AG10803 (cell line): ENCODE measurements around the gene ITPR2.

ENCODE experiments used
- DNase-seq: peaks from one replicate; pipeline ENCODE4 v3.0.0; 2010; ENCODE audit warnings: low read depth
- H3K4me3 ChIP-seq: 2 replicates; pipeline ENCODE4 v1.5.1; 2011; ENCODE audit warnings: mild to moderate bottlenecking, low read length, control low read depth
- TF ChIP-seq, protein P1 (sequence below): conservative IDR thresholded peaks from 2 replicates; pipeline ENCODE4 v1.5.1; 2011; ENCODE audit warnings: mild to moderate bottlenecking, low read length, control low read depth, inconsistent platforms

The ITPR2 gene

DNA sequence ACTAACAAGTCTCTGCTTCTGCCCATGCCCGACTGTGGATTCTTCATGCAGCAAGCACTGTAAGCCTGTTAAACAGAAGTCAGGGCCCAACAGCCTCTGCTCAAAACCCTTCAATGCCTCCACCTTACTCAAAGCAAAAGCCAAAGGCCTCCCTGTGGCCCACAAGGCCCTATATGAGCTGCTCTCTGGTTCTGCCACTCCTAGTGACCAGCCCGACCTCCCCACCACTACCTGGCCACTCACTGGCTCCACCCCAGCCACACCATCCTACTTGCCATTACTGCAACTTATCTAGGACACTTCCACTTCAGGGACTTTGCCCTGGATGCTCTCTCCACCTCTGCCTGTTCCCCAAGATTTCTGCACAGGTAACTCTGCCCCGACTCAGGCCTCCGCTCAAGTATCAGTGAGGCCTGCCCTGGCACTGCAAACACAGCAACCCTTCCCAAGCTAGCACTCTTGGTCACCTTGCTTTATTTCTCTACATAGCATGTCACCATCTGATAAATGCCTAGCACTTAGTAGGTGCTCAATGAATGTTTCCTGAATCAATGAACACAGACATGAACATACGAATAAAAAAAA, 88.9 kb downstream of the ITPR2 start:
- no peak for DNase-seq
- H3K4me3 ChIP-seq = no peak overlapping the region
- TF ChIP-seq, protein P1, sequence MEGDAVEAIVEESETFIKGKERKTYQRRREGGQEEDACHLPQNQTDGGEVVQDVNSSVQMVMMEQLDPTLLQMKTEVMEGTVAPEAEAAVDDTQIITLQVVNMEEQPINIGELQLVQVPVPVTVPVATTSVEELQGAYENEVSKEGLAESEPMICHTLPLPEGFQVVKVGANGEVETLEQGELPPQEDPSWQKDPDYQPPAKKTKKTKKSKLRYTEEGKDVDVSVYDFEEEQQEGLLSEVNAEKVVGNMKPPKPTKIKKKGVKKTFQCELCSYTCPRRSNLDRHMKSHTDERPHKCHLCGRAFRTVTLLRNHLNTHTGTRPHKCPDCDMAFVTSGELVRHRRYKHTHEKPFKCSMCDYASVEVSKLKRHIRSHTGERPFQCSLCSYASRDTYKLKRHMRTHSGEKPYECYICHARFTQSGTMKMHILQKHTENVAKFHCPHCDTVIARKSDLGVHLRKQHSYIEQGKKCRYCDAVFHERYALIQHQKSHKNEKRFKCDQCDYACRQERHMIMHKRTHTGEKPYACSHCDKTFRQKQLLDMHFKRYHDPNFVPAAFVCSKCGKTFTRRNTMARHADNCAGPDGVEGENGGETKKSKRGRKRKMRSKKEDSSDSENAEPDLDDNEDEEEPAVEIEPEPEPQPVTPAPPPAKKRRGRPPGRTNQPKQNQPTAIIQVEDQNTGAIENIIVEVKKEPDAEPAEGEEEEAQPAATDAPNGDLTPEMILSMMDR = no peak

DNA sequence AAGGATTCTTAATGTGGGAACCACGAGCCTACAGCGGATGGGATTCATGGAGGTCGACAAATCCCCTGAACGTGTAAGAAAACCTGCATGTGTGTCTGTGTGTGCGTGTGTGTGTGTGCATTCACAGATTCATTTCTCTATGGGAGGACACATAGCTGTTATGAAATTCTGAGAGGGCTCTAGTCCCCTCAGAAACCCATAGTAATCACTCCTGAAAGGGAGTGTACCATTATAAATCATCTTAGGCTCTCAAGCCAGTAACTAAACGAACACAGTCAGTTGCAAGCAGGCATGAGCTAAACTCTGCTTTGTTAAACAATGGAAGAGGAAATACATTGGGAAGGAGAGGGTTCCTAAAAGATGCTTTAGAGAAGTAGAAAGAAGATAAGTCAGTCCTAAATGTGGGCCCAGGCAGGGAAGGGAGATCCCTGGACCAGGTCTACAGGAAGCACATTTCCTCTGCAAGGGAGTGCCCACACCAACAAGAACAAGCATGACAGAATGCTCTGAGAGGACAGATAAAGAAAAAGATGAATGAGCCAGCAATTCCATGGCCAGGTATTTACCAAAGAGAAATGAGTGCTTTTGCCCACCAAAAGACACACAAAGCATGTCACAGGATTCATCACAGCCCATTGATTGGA, 91.3 kb downstream of the ITPR2 start:
- TF ChIP-seq, protein P1 = no peak
- no peak for DNase-seq
- no peak overlapping the region for H3K4me3 ChIP-seq

DNA sequence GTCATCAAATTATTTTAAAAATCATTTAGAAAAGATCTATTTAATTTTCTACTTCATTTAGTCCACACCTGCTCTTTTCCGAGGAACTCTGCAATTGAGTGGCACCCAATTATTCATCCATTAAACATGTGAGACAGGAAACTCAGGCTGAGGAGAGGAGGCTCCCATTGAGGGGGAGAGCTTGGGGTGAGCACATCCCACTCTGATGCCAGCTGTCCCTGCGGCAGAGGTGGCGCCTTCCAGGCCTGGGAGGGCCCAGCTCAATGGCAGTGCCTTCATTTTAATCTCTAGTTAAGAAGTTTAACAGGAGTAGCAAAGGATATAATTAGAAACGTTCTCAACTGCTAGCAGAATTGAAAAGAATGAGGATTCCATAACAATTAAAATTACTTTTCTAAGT, 92.0 kb downstream of the ITPR2 start:
- H3K4me3 ChIP-seq = no peak overlapping the region
- DNase-seq = no peak
- TF ChIP-seq, protein P1 = no peak

DNA sequence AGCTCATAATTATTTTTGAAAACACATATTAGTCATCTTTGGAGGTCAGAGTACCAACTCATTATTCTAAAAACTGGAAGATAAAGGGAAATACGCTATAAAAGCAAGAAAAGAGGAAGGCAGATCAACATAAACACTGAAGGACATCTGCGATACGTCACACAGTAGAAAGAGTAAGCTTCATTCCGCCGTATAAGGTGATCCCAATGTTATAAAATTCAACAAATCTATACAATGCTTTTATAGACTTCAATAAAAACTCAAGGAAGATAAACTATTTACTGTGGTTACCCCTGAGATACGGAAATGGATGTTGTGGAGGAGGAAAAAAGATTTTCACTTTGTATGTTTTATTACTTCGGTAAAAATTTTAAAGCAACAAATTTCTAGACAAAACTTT, 92.6 kb downstream of the ITPR2 start:
- H3K4me3 ChIP-seq = no peak overlapping the region
- DNase-seq = no peak
- TF ChIP-seq, protein P1 = no peak

DNA sequence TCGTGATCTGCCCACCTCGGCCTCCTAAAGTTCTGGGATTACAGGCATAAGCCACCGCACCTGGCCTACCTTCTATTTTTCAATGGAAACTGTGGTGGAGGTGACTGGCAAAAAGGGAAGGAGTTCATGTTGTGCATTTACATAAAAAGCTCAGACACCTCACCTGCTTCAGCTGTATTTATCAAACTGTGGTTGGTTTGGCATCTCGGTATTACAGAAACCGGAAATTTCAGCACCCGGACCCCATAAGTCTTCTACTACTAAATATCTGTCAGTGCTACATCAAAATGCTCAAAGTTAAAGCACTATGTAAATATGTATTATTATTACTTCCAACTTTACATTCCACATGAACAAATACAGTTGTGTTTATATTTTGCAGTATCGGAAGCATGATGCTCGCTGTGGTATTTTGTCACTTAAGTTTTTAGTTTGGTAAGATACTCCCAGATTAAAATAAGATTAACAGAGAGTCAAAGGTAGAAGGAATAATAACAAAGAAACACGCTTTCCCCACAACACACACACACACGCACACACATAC, 95.4 kb downstream of the ITPR2 start:
- no peak overlapping the region for H3K4me3 ChIP-seq
- DNase-seq = no peak
- TF ChIP-seq, protein P1 = no peak

DNA sequence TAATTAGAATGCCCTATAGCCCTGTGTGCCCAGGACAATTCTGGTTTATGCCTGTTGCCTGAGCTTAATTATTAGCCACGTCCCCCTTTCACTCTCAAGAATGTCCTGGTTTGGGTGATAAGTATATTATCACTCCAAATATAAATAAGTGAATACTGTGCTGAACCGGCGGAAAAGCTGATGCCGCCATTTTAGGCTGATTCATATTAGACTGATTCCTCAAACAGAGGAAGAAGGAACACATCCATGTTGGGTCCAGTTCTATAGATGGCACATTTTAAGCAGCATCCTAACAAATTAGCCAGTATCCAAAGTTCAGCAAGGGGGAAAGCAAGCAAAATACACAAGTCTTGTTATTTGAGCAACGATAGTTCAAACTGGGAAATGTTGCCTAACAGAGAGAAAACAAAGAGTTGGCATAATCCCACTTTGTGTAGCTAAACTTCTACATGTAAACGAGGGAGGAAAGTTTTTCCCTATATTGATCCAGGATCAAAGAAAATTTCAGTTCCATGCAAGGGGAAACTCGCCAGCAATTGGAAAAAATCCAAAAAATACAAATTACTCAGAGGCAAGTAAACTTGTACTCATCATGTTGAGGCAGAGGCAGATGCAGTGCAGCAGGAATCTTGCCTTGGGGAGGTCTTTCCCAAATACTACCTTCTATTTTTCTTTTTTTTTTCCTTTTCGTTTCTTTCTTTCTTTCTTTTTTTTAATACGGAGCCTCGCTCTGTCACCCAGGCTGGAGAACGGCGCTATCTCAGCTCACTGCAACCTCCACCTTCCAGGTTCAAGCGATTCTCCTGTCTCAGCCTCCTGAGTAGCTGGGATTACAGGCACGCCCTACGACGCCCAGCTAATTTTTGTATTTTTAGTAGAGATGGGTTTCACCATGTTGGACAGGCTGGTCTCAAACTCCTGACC, 96.2 kb downstream of the ITPR2 start:
- TF ChIP-seq, protein P1 = no peak
- no peak for DNase-seq
- H3K4me3 ChIP-seq = no peak overlapping the region
